Measurements from ENCODE around the gene TLCD1. TPM values are rescaled to one million over a fixed set of nuclear protein-coding genes. Genes with fewer than 3 reads are reported as not detected.

TLCD1 gene
- total RNA-seq, 1 donor from 2014 or later, result 3.8 TPM

DNA sequence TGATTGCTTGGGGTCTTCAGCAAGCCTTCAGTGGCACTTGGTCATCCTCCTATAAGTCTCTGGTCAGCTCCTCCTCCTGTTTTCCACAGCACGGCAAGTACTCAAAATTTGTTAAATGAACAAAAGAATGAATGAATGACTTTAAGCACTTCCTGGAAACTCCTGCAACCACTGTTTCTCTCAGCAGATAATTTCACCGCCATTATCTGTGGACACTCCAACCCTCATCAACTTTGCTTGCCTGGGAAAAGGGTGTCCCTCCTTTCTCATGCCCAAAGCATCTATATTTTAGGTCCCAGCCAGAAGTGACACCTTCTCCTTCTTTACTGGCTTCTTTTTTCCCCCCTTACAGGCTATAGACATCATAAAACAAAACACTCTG, 18.7 kb downstream of the TLCD1 start:
- Mint-ChIP-seq H3K36me3 (ENCODE audit: unreplicated experiment) (peaks cover 9% of the 10 kb centered on the region), H3K27me3 (ENCODE audit: unreplicated experiment) (no peaks in the 10 kb centered on the region), H3K27ac (ENCODE audit: unreplicated experiment) (no peak overlapping the region), H3K4me1 (ENCODE audit: unreplicated experiment) (peaks cover 18% of the 10 kb centered on the region), H3K9me3 (ENCODE audit: unreplicated experiment) (no peaks in the 10 kb centered on the region), H3K4me3 (ENCODE audit: unreplicated experiment) (no peak overlapping the region)
- no peak for TF ChIP-seq CTCF (IDR thresholded peaks at IDR 0.05)
- no peak for DNase-seq (ENCODE audit: extremely low spot score, unreplicated experiment)

DNA sequence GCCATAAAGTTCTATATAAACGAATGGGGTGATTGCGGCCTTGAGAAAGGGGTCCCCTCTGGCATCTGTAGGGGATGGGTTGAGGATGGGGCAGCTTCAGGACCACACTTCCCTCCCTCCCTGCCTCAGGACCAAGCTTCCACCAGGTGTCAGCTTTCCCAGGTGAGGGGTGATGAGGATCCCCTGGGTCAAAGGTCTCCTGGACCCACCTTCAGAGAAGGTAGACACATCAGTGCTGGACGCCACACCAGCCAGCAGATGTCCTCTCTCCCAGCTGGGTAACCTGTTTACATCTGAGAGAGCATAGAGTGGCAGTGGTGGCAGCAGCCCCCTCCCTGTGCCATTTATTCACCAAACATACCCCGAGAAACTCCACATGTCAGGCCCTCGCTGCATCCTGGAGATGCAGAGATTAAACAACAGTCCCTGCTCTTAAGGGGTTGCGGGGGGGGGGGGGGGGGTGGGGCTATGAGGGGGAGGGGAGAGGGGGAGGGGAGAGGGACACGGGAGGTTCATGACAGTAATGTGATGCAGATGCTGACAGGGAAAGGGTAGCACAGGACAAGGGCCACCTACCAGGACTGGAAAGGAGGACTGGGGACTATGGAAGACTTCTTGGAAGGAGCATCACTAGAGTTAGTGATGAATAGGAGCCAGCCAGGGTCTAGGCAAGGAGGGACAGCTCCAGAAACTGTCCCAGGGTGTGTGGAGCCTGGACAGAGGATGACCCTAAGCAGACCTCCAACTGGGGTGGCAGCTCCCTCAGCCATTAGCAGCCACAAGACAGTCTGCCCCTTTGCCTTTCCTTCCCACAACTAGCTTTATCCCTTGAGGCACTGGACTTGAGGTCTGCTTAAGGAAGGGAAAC, 19.3 kb downstream of the TLCD1 start:
- Mint-ChIP-seq H3K27me3 (ENCODE audit: unreplicated experiment) (no peaks in the 10 kb centered on the region), H3K4me1 (ENCODE audit: unreplicated experiment) (peaks cover 12% of the 10 kb centered on the region), H3K27ac (ENCODE audit: unreplicated experiment) (no peak overlapping the region), H3K4me3 (ENCODE audit: unreplicated experiment) (no peak overlapping the region), H3K36me3 (ENCODE audit: unreplicated experiment) (peaks cover 12% of the 10 kb centered on the region), H3K9me3 (ENCODE audit: unreplicated experiment) (no peaks in the 10 kb centered on the region)
- no peak for DNase-seq (ENCODE audit: extremely low spot score, unreplicated experiment)
- no peak for TF ChIP-seq CTCF (IDR thresholded peaks at IDR 0.05)

GRCh38 chr17:28705728-28706334, 20.2 kb downstream of the TLCD1 start:
- no peak overlapping the region for H3K4me3 Mint-ChIP-seq (ENCODE audit: unreplicated experiment)
- no peaks in the 10 kb centered on the region for H3K9me3 Mint-ChIP-seq (ENCODE audit: unreplicated experiment)
- H3K4me1 Mint-ChIP-seq (ENCODE audit: unreplicated experiment), result peaks cover 8% of the 10 kb centered on the region
- H3K27me3 Mint-ChIP-seq (ENCODE audit: unreplicated experiment), result no peaks in the 10 kb centered on the region
- peak overlapping the region; percentile 23 for H3K27ac Mint-ChIP-seq (ENCODE audit: unreplicated experiment)
- TF ChIP-seq CTCF (IDR thresholded peaks at IDR 0.05), result no peak
- peaks cover 17% of the 10 kb centered on the region for H3K36me3 Mint-ChIP-seq (ENCODE audit: unreplicated experiment)
- no peak for DNase-seq (ENCODE audit: extremely low spot score, unreplicated experiment)

DNA sequence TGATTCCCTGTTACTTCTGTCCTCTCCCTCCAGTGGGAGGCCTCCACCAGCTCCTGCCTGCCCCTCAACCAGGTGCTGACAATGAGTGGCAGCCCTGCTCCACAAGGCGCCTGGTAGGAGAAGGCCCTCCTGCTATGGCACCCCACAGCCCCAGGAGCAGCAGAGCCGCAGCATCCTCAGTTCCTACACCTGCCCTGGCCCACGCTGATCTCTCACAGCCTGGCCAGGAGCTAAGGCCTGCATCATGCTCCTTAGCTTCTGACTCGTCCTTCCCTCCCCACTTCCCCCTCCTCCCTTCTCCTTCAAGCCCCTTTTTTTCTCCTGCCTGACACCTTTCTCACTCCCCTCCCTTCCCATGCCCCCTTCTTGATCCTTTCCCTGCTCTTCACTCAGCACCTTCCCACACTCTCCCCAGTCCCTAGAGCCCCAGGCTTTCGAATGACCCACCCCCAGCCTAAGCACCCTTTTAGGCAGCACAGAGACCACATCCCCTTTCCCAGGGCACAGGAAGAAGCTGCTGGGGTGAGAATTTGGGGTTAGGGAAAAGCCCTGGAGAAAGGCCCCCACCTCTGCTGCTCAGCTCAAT, 20.9 kb downstream of the TLCD1 start:
- Mint-ChIP-seq H3K36me3 (ENCODE audit: unreplicated experiment) (peaks cover 20% of the 10 kb centered on the region), H3K27ac (ENCODE audit: unreplicated experiment) (no peak overlapping the region), H3K27me3 (ENCODE audit: unreplicated experiment) (no peaks in the 10 kb centered on the region), H3K4me3 (ENCODE audit: unreplicated experiment) (no peak overlapping the region), H3K4me1 (ENCODE audit: unreplicated experiment) (peaks cover 3% of the 10 kb centered on the region), H3K9me3 (ENCODE audit: unreplicated experiment) (no peaks in the 10 kb centered on the region)
- DNase-seq (ENCODE audit: extremely low spot score, unreplicated experiment), result no peak
- no peak for TF ChIP-seq CTCF (IDR thresholded peaks at IDR 0.05)
